H1 (cell line): ENCODE measurements around the gene AGPAT2. TPM values are rescaled to one million over a fixed set of nuclear protein-coding genes. Genes with fewer than 3 reads are reported as not detected.

ENCODE experiments used
- CTCF ChIA-PET: fragments of 300-600 bp; sonication (Branson Sonifier 250); formaldehyde crosslinking; loops from one replicate; lab custom pipeline; 2021; ENCODE audit not compliant: partially characterized antibody; lab: Charles Lee
- POLR2A ChIA-PET: fragments of 300-600 bp; sonication (Branson Sonifier 250); formaldehyde crosslinking; loops from one replicate; lab custom pipeline; 2021; ENCODE audit warnings: inconsistent platforms; ENCODE audit not compliant: partially characterized antibody; lab: Charles Lee
- DNase-seq, 2 experiments: peaks; one replicate each; pipeline versions ENCODE4 v3.0.0 to v3.0.0-alpha.2; 2010 to 2022; ENCODE audit warnings: low spot score in 2 of 2, low read depth in 1 of 2, mixed read lengths in 1 of 2
- FAIRE-seq: peaks from 2 replicates; lab custom pipeline; 2011; peaks lifted over from hg19 to GRCh38; lab: Jason Lieb, UNC
- H2AFZ ChIP-seq: 2 replicates; pipeline ENCODE4 v1.8.1; 2012; ENCODE audit warnings: low read length, inconsistent platforms
- H2AK5ac ChIP-seq: 2 replicates; pipeline ENCODE4 v1.6.1; 2013; ENCODE audit warnings: low read depth, low read length
- H2BK120ac ChIP-seq: replicated peaks from 2 replicates; pipeline ENCODE3; 2013; ENCODE audit warnings: low read depth, low read length, inconsistent platforms
- H2BK12ac ChIP-seq: 2 replicates; pipeline ENCODE4 v1.6.1; 2013; ENCODE audit warnings: low read depth, low read length
- H2BK15ac ChIP-seq: 2 replicates; pipeline ENCODE4 v1.6.1; 2013; ENCODE audit warnings: low read length
- H2BK20ac ChIP-seq: 2 replicates; pipeline ENCODE4 v1.6.1; 2013; ENCODE audit warnings: low read length
- H2BK5ac ChIP-seq: 2 replicates; pipeline ENCODE4 v1.6.1; 2013; ENCODE audit warnings: low read depth, low read length
- H3K14ac ChIP-seq: 2 replicates; pipeline ENCODE4 v1.6.1; 2013; ENCODE audit warnings: inconsistent platforms; ENCODE audit not compliant: insufficient read length
- H3K18ac ChIP-seq: 2 replicates; pipeline ENCODE4 v1.6.1; 2013; ENCODE audit warnings: low read length; ENCODE audit errors: extremely low read depth
- H3K23ac ChIP-seq: 2 replicates; pipeline ENCODE4 v1.6.1; 2013; ENCODE audit warnings: inconsistent platforms; ENCODE audit not compliant: insufficient read length
- H3K23me2 ChIP-seq: 2 replicates; pipeline ENCODE4 v1.6.1; 2013; ENCODE audit warnings: low read depth, low read length
- H3K27ac ChIP-seq: 2 replicates; pipeline ENCODE4 v1.6.1; 2011; ENCODE audit warnings: low read depth, low read length, inconsistent platforms
- H3K27me3 ChIP-seq, 4 experiments: replicated peaks in 1 of 4; 1 replicate in 1 of 4; 2 replicates in 3 of 4; pipeline versions ENCODE4 v1.6.1 to v1.8.1; 2011 to 2013; ENCODE audit warnings: low read length in 3 of 4, mild to moderate bottlenecking in 3 of 4, inconsistent platforms in 2 of 4, mixed read lengths in 2 of 4, moderate library complexity in 1 of 4; ENCODE audit not compliant: control insufficient read depth in 3 of 4, insufficient read depth in 3 of 4; ENCODE audit errors: extremely low read depth in 1 of 4
- H3K36me3 ChIP-seq, 4 experiments: 2 replicates each; pipeline versions ENCODE4 v1.6.1 to v1.8.1; 2011 to 2013; ENCODE audit warnings: mild to moderate bottlenecking in 4 of 4, low read length in 3 of 4, moderate library complexity in 2 of 4, control low read depth in 1 of 4, inconsistent platforms in 1 of 4; ENCODE audit not compliant: insufficient read depth in 4 of 4, control insufficient read depth in 2 of 4
- H3K4ac ChIP-seq: replicated peaks from 2 replicates; pipeline ENCODE3; 2013; ENCODE audit warnings: low read length, low read depth, mixed read lengths, inconsistent platforms; ENCODE audit not compliant: insufficient read length
- H3K4me1 ChIP-seq, 4 experiments: replicated peaks in 1 of 4; 1 replicate in 1 of 4; 2 replicates in 3 of 4; pipeline versions ENCODE4 v1.6.1 to v1.8.1; 2011 to 2013; ENCODE audit warnings: low read length in 3 of 4, inconsistent platforms in 2 of 4, mixed read lengths in 1 of 4; ENCODE audit not compliant: insufficient read depth in 4 of 4, control insufficient read depth in 3 of 4
- H3K4me2 ChIP-seq, 2 experiments: 2 replicates each; pipeline versions ENCODE4 v1.6.1 to v1.8.1; 2011 to 2013; ENCODE audit warnings: low read depth in 2 of 2, low read length in 2 of 2, control low read depth in 1 of 2, inconsistent platforms in 1 of 2, mild to moderate bottlenecking in 1 of 2; ENCODE audit not compliant: insufficient read depth in 1 of 2
- H3K4me3 ChIP-seq, 4 experiments: fragments of 200-600, 300-600 bp in 1 of 4; sonication (generic), shearing (Covaris generic), sonication (Bioruptor Twin) in 1 of 4; 2 replicates each; pipeline versions ENCODE4 v1.5.1 to v1.8.1; 2011 to 2016; ENCODE audit warnings: low read length in 4 of 4, low read depth in 3 of 4, control low read depth in 2 of 4, inconsistent platforms in 2 of 4, mild to moderate bottlenecking in 2 of 4, mixed read lengths in 1 of 4, moderate library complexity in 1 of 4; ENCODE audit not compliant: insufficient read depth in 2 of 4; ENCODE audit errors: extremely low read depth in 1 of 4
- H3K56ac ChIP-seq: replicated peaks from 2 replicates; pipeline ENCODE3; 2013; ENCODE audit warnings: low read depth, mild to moderate bottlenecking, mixed read lengths, low read length, inconsistent platforms; ENCODE audit not compliant: insufficient read length
- H3K79me1 ChIP-seq: 2 replicates; pipeline ENCODE4 v1.6.1; 2013; ENCODE audit warnings: low read depth, low read length, control low read depth
- H3K79me2 ChIP-seq, 2 experiments: 2 replicates each; pipeline versions ENCODE4 v1.6.1 to v1.8.1; 2012 to 2013; ENCODE audit warnings: low read length in 2 of 2, mild to moderate bottlenecking in 2 of 2, inconsistent platforms in 1 of 2; ENCODE audit not compliant: insufficient read depth in 2 of 2, control insufficient read depth in 1 of 2
- H3K9ac ChIP-seq, 4 experiments: replicated peaks in 1 of 4; 1 replicate in 1 of 4; 2 replicates in 3 of 4; pipeline versions ENCODE4 v1.6.1 to v1.8.1; 2011 to 2013; ENCODE audit warnings: low read depth in 3 of 4, low read length in 3 of 4, control low read depth in 2 of 4, mild to moderate bottlenecking in 2 of 4, moderate library complexity in 2 of 4, inconsistent platforms in 1 of 4; ENCODE audit errors: extremely low read depth in 1 of 4
- H3K9me3 ChIP-seq, 2 experiments: 2 replicates each; pipeline versions ENCODE4 v1.6.1 to v1.8.1; 2012 to 2013; ENCODE audit warnings: mild to moderate bottlenecking in 2 of 2, moderate library complexity in 2 of 2, control low read depth in 1 of 2, inconsistent platforms in 1 of 2, low read depth in 1 of 2, low read length in 1 of 2, mixed read lengths in 1 of 2; ENCODE audit not compliant: insufficient read depth in 2 of 2
- H4K20me1 ChIP-seq, 2 experiments: replicated peaks in 1 of 2; 2 replicates each; pipeline versions ENCODE3 to v1.8.1; 2011 to 2013; ENCODE audit warnings: inconsistent platforms in 2 of 2, low read length in 2 of 2, mild to moderate bottlenecking in 1 of 2; ENCODE audit not compliant: insufficient read depth in 2 of 2, control insufficient read depth in 1 of 2
- H4K5ac ChIP-seq: 2 replicates; pipeline ENCODE4 v1.6.1; 2013; ENCODE audit warnings: low read length, low read depth, mixed read lengths, inconsistent platforms; ENCODE audit not compliant: insufficient read length
- H4K8ac ChIP-seq: 2 replicates; pipeline ENCODE4 v1.8.0; 2013; ENCODE audit warnings: mild to moderate bottlenecking, moderate library complexity, low read length, inconsistent platforms; ENCODE audit not compliant: insufficient read depth; ENCODE audit errors: extremely low read depth
- H4K91ac ChIP-seq: replicated peaks from 2 replicates; pipeline ENCODE3; 2013; ENCODE audit warnings: low read length, mixed read lengths, inconsistent platforms; ENCODE audit not compliant: insufficient read length
- E2F6 ChIP-seq: IDR thresholded peaks from 2 replicates; pipeline ENCODE4 v1.6.1; 2012; ENCODE audit warnings: inconsistent platforms
- NANOG ChIP-seq: IDR thresholded peaks from 2 replicates; pipeline ENCODE4 v1.6.1; 2011; ENCODE audit warnings: low read length, low read depth, mild to moderate bottlenecking, inconsistent platforms; ENCODE audit not compliant: insufficient read depth, poor library complexity, severe bottlenecking
- POLR2AphosphoS5 ChIP-seq: IDR thresholded peaks from 2 replicates; pipeline ENCODE4 v1.6.1; 2011; ENCODE audit warnings: low read depth, low read length
- TCF12 ChIP-seq: IDR thresholded peaks from 2 replicates; pipeline ENCODE4 v1.6.1; 2011; ENCODE audit warnings: low read depth, mild to moderate bottlenecking, low read length
- YY1 ChIP-seq: IDR thresholded peaks from 2 replicates; pipeline ENCODE4 v1.6.1; 2011; ENCODE audit warnings: low read depth, mild to moderate bottlenecking, low read length
- WGBS, 2 experiments: shearing (Covaris generic) in 1 of 2; methylation state at CpG; one replicate each; pipeline versions ENCODE4 v1.1.6 to v1.1.7; 2013 to 2015; ENCODE audit warnings: low lambda C conversion rate in 2 of 2, mixed read lengths in 2 of 2, inconsistent platforms in 1 of 2, low coverage in 1 of 2, missing lambda C conversion rate in 1 of 2; ENCODE audit not compliant: insufficient replicate concordance in 2 of 2, insufficient coverage in 1 of 2, insufficient read length in 1 of 2; ENCODE audit errors: extremely low coverage in 1 of 2, missing lambda C conversion rate in 1 of 2; 5-methylcytosine and 5-hydroxymethylcytosine counted together
- polyA plus RNA-seq, 7 experiments: library from polyadenylated mRNA; depleted of rRNA in 3 of 7; stranded (reverse) in 5 of 7; unstranded in 2 of 7; fragments of >200 nt in 5 of 7; fragments of 200-250 nt in 2 of 7; gene quantifications; 1 replicate in 5 of 7; 2 replicates in 1 of 7; 4 replicates in 1 of 7; pipeline versions ENCODE4 v1.2.1 to v1.2.3, GENCODE V29; 2011 to 2013; ENCODE audit warnings: missing spikeins in 2 of 7, mixed read lengths in 2 of 7
- total RNA-seq: library from RNA; stranded (reverse); fragmentation: NEBNext Ultra II Directional; extraction: Animal tissue kit (Norgen Biotek cat#: 25700); gene quantifications from 2 replicates; pipeline ENCODE4 v1.2.1, GENCODE V29; 2021

The AGPAT2 gene
- total and polyA plus RNA-seq, 2 of the 8 experiments (the other 6 are each of a cell fraction or from before 2014, with no cell fraction given): 31.6 to 37.6 TPM

GRCh38 chr9:136721339-136722092 lies 34.3 kb upstream of the AGPAT2 start:
- FAIRE-seq: no peak
- H3K79me2 ChIP-seq: peaks cover 0 to 12% of the 10 kb centered on the region in 2 experiments; a peak in 2 of 4 replicates
- no peak overlapping the region for H4K5ac ChIP-seq
- H3K4me2 ChIP-seq: no peak overlapping the region
- 91% methylated on average over 27 of the region's 30 CpGs; no CpG with 5 or more reads in 1 of the 2 experiments for WGBS, 2 experiments
- POLR2A ChIA-PET: interaction anchor here (1.0 to 11.2 kb wide), 6 partner anchors 8 to 387 kb away, joined by 3 to 223 read pairs (median 10); partner anchors contain the start of genes DIPK1B and LCN10
- no peak overlapping the region for H3K23ac ChIP-seq
- H3K18ac ChIP-seq: no peak overlapping the region
- no peak overlapping the region for H4K91ac ChIP-seq
- H3K9ac ChIP-seq: no peak overlapping the region; a peak in 1 of 7 replicates
- H3K14ac ChIP-seq: no peak overlapping the region
- H2AFZ ChIP-seq: no peak overlapping the region
- no peaks in the 10 kb centered on the region for H3K9me3 ChIP-seq
- no peak for DNase-seq
- no peak overlapping the region for H4K8ac ChIP-seq
- no peak overlapping the region for H3K4me3 ChIP-seq
- peaks cover 0 to 19% (median 4%) of the 10 kb centered on the region in 4 experiments; a peak in 5 of 7 replicates for H3K4me1 ChIP-seq
- H2BK120ac ChIP-seq: no peak overlapping the region
- no peak overlapping the region for H3K56ac ChIP-seq
- no peaks in the 10 kb centered on the region for H3K27me3 ChIP-seq
- H2BK12ac ChIP-seq: no peak overlapping the region; the same call in 1 of the 2 replicates
- H2BK20ac ChIP-seq: no peak overlapping the region
- H4K20me1 ChIP-seq: peaks cover 22 to 45% of the 10 kb centered on the region in 2 experiments
- H3K23me2 ChIP-seq: no peaks in the 10 kb centered on the region; the same call in 1 of the 2 replicates
- peaks cover 18 to 44% (median 31%) of the 10 kb centered on the region in 4 experiments for H3K36me3 ChIP-seq
- TF ChIP-seq POLR2AphosphoS5: 0 out of 2 replicates have a peak, but pooled peaks have one; percentile 7
- TF ChIP-seq YY1: no peak
- TF ChIP-seq TCF12: no peak
- TF ChIP-seq NANOG: no peak
- TF ChIP-seq E2F6: no peak
- peaks cover 9% of the 10 kb centered on the region for H3K79me1 ChIP-seq
- H3K27ac ChIP-seq: no peak overlapping the region; the same call in 1 of the 2 replicates
- H2BK5ac ChIP-seq: no peak overlapping the region
- CTCF ChIA-PET: interaction anchor here (0.7 to 9.2 kb wide), 8 partner anchors 7 to 314 kb away, joined by 3 to 62 read pairs (median 3); partner anchors contain the start of gene DIPK1B
- no peak overlapping the region for H2AK5ac ChIP-seq
- H2BK15ac ChIP-seq: no peak overlapping the region
- H3K4ac ChIP-seq: peak overlapping the region; percentile 38
